CD4-positive, alpha-beta memory T cell (primary cell): ENCODE results near the gene BTBD18. TPM values are rescaled to one million over a fixed set of nuclear protein-coding genes. Genes with fewer than 3 reads are reported as not detected.

ENCODE experiments used
- CTCF ChIA-PET: fragments of 350-600 bp; sonication (Branson Sonifier 250); formaldehyde crosslinking; loops from one replicate; lab custom pipeline; 2021; ENCODE audit warnings: inconsistent platforms; ENCODE audit not compliant: partially characterized antibody; lab: Charles Lee
- POLR2A ChIA-PET: fragments of 350-600 bp; sonication (Branson Sonifier 250); formaldehyde crosslinking; loops from one replicate; lab custom pipeline; 2021; ENCODE audit not compliant: partially characterized antibody; lab: Charles Lee
- DNase-seq, 5 donors: peaks; one replicate each; pipeline versions ENCODE4 v3.0.0 to v3.0.0-alpha.2; 2020 to 2022; ENCODE audit warnings: mixed read lengths in 1 of 5
- H3K27ac ChIP-seq: one replicate; pipeline ENCODE4 v1.7.0; 2013; ENCODE audit warnings: low read depth, low read length
- H3K27me3 ChIP-seq: 2 replicates; pipeline ENCODE4 v1.7.0; 2013; ENCODE audit warnings: mild to moderate bottlenecking, low read length, moderate library complexity; ENCODE audit not compliant: insufficient read depth
- H3K36me3 ChIP-seq: 2 replicates; pipeline ENCODE4 v1.7.0; 2013; ENCODE audit warnings: mild to moderate bottlenecking, low read length, moderate library complexity; ENCODE audit not compliant: insufficient read depth
- H3K4me1 ChIP-seq: 2 replicates; pipeline ENCODE4 v1.7.0; 2013; ENCODE audit warnings: mild to moderate bottlenecking, low read length, moderate library complexity; ENCODE audit not compliant: insufficient read depth
- H3K4me3 ChIP-seq, 2 donors: one replicate each; pipeline ENCODE4 v1.7.0; 2013; ENCODE audit warnings: low read length in 2 of 2, mild to moderate bottlenecking in 1 of 2
- H3K9me3 ChIP-seq, 2 donors: one replicate each; pipeline ENCODE4 v1.7.0; 2013; ENCODE audit warnings: low read length in 2 of 2, control low read depth in 1 of 2; ENCODE audit not compliant: control insufficient read depth in 1 of 2
- H3K27ac Mint-ChIP-seq, 7 donors: one replicate each; pipeline ENCODE4 v1.8.0; 2020 to 2021; ENCODE audit warnings: mixed read lengths in 7 of 7, mild to moderate bottlenecking in 6 of 7, inconsistent platforms in 3 of 7, moderate library complexity in 3 of 7
- H3K27me3 Mint-ChIP-seq, 2 donors: one replicate each; pipeline ENCODE4 v1.8.0; 2020 to 2021; ENCODE audit warnings: mixed read lengths in 2 of 2
- H3K36me3 Mint-ChIP-seq, 2 donors: one replicate each; pipeline ENCODE4 v1.8.0; 2020 to 2021; ENCODE audit warnings: mixed read lengths in 2 of 2, inconsistent platforms in 1 of 2, mild to moderate bottlenecking in 1 of 2
- H3K4me1 Mint-ChIP-seq, 4 donors: one replicate each; pipeline ENCODE4 v1.8.0; 2020 to 2021; ENCODE audit warnings: mixed read lengths in 4 of 4, mild to moderate bottlenecking in 1 of 4
- H3K4me3 Mint-ChIP-seq, 8 donors: one replicate each; pipeline ENCODE4 v1.8.0; 2020 to 2021; ENCODE audit warnings: mixed read lengths in 8 of 8, mild to moderate bottlenecking in 7 of 8, moderate library complexity in 6 of 8, inconsistent platforms in 3 of 8
- H3K9me3 Mint-ChIP-seq, 8 donors: one replicate each; pipeline ENCODE4 v1.8.0; 2020 to 2021; ENCODE audit warnings: mixed read lengths in 8 of 8, mild to moderate bottlenecking in 5 of 8, inconsistent platforms in 3 of 8, moderate library complexity in 1 of 8
- intact Hi-C: fragments of 100-400 bp; cut with micrococcal nuclease; formaldehyde crosslinking; loops from one replicate; pipeline ENCODE4 v1.15.1; 2023
- polyA plus RNA-seq, 2 donors: library from polyadenylated mRNA; unstranded; fragments of 300-500 nt; fragmentation: Illumina TruSeq; gene quantifications; one replicate each; pipeline ENCODE4 v1.2.3, GENCODE V29; 2021
- total RNA-seq, 2 experiments: library from RNA; stranded (reverse); gene quantifications; one replicate each; pipeline ENCODE4 v1.2.3, GENCODE V29; 2021

The BTBD18 gene
- total and polyA plus RNA-seq, 4 experiments from 2014 or later = 0.34 to 0.44 TPM; not detected in 2

DNA sequence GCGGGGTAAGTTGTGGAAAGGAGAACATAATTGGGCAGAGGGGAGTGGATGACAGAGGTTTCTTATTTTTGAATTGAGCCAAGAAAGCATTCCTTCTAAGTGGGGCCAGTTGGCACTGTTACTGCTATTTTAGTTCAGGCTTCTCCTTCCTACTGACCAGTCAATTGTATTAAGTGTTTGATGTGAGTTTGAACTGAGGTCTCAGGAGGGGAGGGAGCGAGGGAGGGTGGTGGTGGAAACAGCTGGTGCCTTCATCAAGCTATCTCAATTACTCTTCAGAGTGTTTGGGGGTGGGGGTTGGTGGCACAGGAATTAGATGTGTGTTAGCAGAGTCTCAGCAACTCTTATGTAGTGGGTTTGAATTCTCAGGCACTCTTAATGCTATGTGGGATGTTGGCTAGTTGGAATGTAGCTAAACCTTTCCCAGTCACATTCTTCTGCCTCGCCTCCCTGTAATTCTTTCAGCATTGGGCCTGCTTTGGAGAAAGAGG, 24.5 kb upstream of the BTBD18 start:
- Mint-ChIP-seq H3K4me3 (no peak overlapping the region), H3K36me3 (peaks cover 0 to 5% of the 10 kb centered on the region in 2 donors), H3K27me3 (no peaks in the 10 kb centered on the region), H3K4me1 (peaks cover 0 to 14% (median 4%) of the 10 kb centered on the region in 4 donors), H3K9me3 (peaks cover 0 to 1% (median 0%) of the 10 kb centered on the region in 8 donors), H3K27ac (no peak overlapping the region)
- Histone ChIP-seq H3K4me1 (no peaks in the 10 kb centered on the region), H3K36me3 (no peaks in the 10 kb centered on the region), H3K4me3 (no peak overlapping the region), H3K27me3 (no peaks in the 10 kb centered on the region), H3K9me3 (no peaks in the 10 kb centered on the region), H3K27ac (no peak overlapping the region)
- intact Hi-C loops = no loop called here
- CTCF ChIA-PET = interaction anchor here (0.9 to 1.8 kb wide), 2 partner anchors 25 to 282 kb away, joined by 4 to 8 read pairs; no protein-coding TSS in a partner anchor
- DNase-seq = no peak
- POLR2A ChIA-PET = no interaction called here

- no peaks in the 10 kb centered on the region for H3K9me3 ChIP-seq
- H3K36me3 ChIP-seq = no peaks in the 10 kb centered on the region
- H3K9me3 Mint-ChIP-seq = peaks cover 0 to 1% (median 0%) of the 10 kb centered on the region in 8 donors
- no peaks in the 10 kb centered on the region for H3K4me1 ChIP-seq
- intact Hi-C loops = no loop called here
- no peaks in the 10 kb centered on the region for H3K27me3 Mint-ChIP-seq
- H3K4me3 Mint-ChIP-seq = no peak overlapping the region
- peaks cover 0 to 14% (median 4%) of the 10 kb centered on the region in 4 donors for H3K4me1 Mint-ChIP-seq
- DNase-seq = no peak
- H3K27ac ChIP-seq = no peak overlapping the region
- ChIA-PET POLR2A (no interaction called here), CTCF (interaction anchor here (1.3 to 1.8 kb wide), 2 partner anchors 10 to 25 kb away, joined by 4 to 8 read pairs; no protein-coding TSS in a partner anchor)
- H3K36me3 Mint-ChIP-seq = peaks cover 0 to 5% of the 10 kb centered on the region in 2 donors
- H3K27ac Mint-ChIP-seq = no peak overlapping the region
- no peaks in the 10 kb centered on the region for H3K27me3 ChIP-seq
- no peak overlapping the region for H3K4me3 ChIP-seq
Observed at GRCh38 chr11:57775491-57775890, 23.9 kb upstream of the BTBD18 start.

DNA sequence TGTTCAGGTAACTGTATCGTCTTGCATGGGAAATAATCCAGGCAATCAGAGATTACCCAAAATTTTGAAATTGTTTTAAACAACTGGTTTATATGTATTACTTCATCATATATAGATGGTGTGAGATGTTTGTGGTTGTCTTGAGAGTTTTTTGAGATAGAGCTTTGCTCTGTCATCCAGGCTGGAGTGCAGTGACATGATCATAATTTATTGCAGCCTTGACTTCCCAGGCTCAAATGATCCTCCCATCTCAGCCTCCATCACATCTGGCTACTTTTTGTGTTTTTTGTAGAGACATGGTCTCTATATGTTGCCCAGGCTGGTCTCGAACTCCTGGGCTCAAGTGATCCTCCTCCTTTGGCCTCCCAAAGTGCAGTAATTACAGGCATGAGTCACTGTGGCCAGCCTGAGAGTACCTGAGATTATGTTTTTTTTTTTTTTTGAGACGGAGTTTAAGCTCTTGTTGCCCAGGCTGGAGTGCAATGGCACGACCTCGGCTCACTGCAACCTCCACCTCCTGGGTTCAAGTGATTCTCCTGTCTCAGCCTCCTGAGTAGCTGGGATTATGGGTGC, 21.5 kb upstream of the BTBD18 start:
- no peak overlapping the region for H3K4me3 ChIP-seq
- H3K9me3 Mint-ChIP-seq = peaks cover 0 to 1% (median 0%) of the 10 kb centered on the region in 8 donors
- H3K27me3 Mint-ChIP-seq = no peaks in the 10 kb centered on the region
- peaks cover 0 to 5% of the 10 kb centered on the region in 2 donors for H3K36me3 Mint-ChIP-seq
- no peak overlapping the region for H3K27ac Mint-ChIP-seq
- H3K27me3 ChIP-seq = no peaks in the 10 kb centered on the region
- peaks cover 0 to 14% (median 4%) of the 10 kb centered on the region in 4 donors for H3K4me1 Mint-ChIP-seq
- POLR2A ChIA-PET = no interaction called here
- H3K4me3 Mint-ChIP-seq = no peak overlapping the region
- no peaks in the 10 kb centered on the region for H3K9me3 ChIP-seq
- DNase-seq = no peak
- CTCF ChIA-PET = interaction anchor here (0.7 kb wide), 1 partner anchor 173 kb away, joined by 4 read pairs; no protein-coding TSS in a partner anchor
- H3K27ac ChIP-seq = no peak overlapping the region
- intact Hi-C loops = no loop called here
- no peaks in the 10 kb centered on the region for H3K36me3 ChIP-seq
- no peaks in the 10 kb centered on the region for H3K4me1 ChIP-seq

- Histone ChIP-seq H3K27ac (no peak overlapping the region), H3K4me3 (no peak overlapping the region), H3K27me3 (no peaks in the 10 kb centered on the region), H3K36me3 (no peaks in the 10 kb centered on the region), H3K4me1 (no peaks in the 10 kb centered on the region), H3K9me3 (no peaks in the 10 kb centered on the region)
- Mint-ChIP-seq H3K36me3 (peaks cover 0 to 5% of the 10 kb centered on the region in 2 donors), H3K4me3 (no peak overlapping the region), H3K9me3 (peaks cover 0 to 1% (median 0%) of the 10 kb centered on the region in 8 donors), H3K27me3 (no peaks in the 10 kb centered on the region), H3K27ac (peak overlapping the region in 2 of 7 donors; percentile 37 to 53), H3K4me1 (peaks cover 0 to 14% (median 4%) of the 10 kb centered on the region in 4 donors)
- ChIA-PET POLR2A (no interaction called here), CTCF (interaction anchor here (0.7 kb wide), 1 partner anchor 173 kb away, joined by 4 read pairs; no protein-coding TSS in a partner anchor)
- intact Hi-C loops = no loop called here
- DNase-seq = no peak
Observed at GRCh38 chr11:57772562-57772961, 20.9 kb upstream of the BTBD18 start.

- no peaks in the 10 kb centered on the region for H3K27me3 ChIP-seq
- intact Hi-C loops = no loop called here
- Mint-ChIP-seq H3K4me1 (peaks cover 0 to 14% (median 4%) of the 10 kb centered on the region in 4 donors), H3K27me3 (no peaks in the 10 kb centered on the region), H3K9me3 (peaks cover 0 to 1% (median 0%) of the 10 kb centered on the region in 8 donors), H3K36me3 (peaks cover 0 to 4% of the 10 kb centered on the region in 2 donors), H3K4me3 (no peak overlapping the region), H3K27ac (no peak overlapping the region)
- DNase-seq = no peak
- H3K36me3 ChIP-seq = no peaks in the 10 kb centered on the region
- H3K9me3 ChIP-seq = no peaks in the 10 kb centered on the region
- H3K4me1 ChIP-seq = no peaks in the 10 kb centered on the region
- no peak overlapping the region for H3K27ac ChIP-seq
- ChIA-PET POLR2A (no interaction called here), CTCF (interaction anchor here (2.0 kb wide), 1 partner anchor 29 kb away, joined by 8 read pairs; no protein-coding TSS in a partner anchor)
- H3K4me3 ChIP-seq = no peak overlapping the region
Observed at GRCh38 chr11:57771365-57771764, 19.7 kb upstream of the BTBD18 start.

DNA sequence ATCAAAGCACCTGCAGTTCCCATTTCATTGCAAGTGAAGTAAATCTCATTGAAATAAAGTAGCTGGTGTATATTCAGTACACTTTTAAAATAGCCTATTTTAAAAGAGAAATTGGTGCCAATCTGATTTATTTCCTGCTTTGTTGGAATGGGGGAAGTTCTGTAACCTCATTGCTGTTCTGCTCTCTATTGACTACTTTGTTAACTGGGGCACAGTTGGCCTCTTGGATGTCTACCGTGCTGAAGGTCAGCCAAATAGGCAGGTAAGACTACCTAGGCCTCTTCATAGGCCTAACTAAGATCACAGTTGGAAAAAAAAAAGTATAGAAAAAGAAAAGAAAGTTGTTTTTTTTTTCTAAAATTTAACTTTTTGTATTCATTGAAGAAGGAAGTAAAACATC, 19.2 kb upstream of the BTBD18 start:
- Histone ChIP-seq H3K4me1 (no peaks in the 10 kb centered on the region), H3K36me3 (no peaks in the 10 kb centered on the region), H3K4me3 (no peak overlapping the region), H3K9me3 (no peaks in the 10 kb centered on the region), H3K27me3 (no peaks in the 10 kb centered on the region), H3K27ac (no peak overlapping the region)
- Mint-ChIP-seq H3K4me1 (peaks cover 0 to 14% (median 3%) of the 10 kb centered on the region in 4 donors), H3K4me3 (no peak overlapping the region), H3K27me3 (no peaks in the 10 kb centered on the region), H3K36me3 (peaks cover 0 to 3% of the 10 kb centered on the region in 2 donors), H3K27ac (peak overlapping the region in 1 of 7 donors; percentile 57), H3K9me3 (peaks cover 0 to 1% (median 0%) of the 10 kb centered on the region in 8 donors)
- no peak for DNase-seq
- ChIA-PET CTCF (interaction anchor here (2.0 kb wide), 1 partner anchor 30 kb away, joined by 8 read pairs; no protein-coding TSS in a partner anchor), POLR2A (no interaction called here)
- intact Hi-C loops = no loop called here

DNA sequence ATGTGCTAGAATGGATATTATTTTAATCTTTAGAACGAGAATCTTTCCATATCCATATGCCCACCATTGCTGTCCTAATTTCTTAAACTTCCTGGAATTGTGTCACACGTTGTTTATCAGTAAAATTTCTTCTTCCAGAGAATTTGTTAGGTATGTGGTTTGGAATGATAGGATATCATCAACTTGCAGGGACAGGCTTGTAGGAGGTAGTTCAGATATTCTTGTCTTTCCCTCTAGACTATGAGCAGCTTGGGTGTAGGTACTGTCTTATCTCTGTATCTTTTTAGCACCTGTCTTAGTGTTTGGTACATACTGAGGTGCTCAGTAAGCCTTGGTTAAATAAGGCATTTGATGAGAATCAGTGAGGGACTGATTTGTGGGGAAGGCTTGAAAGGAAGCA, 13.4 kb upstream of the BTBD18 start:
- Histone ChIP-seq H3K36me3 (no peaks in the 10 kb centered on the region), H3K4me3 (no peak overlapping the region), H3K9me3 (no peaks in the 10 kb centered on the region), H3K27ac (no peak overlapping the region), H3K27me3 (no peaks in the 10 kb centered on the region), H3K4me1 (no peaks in the 10 kb centered on the region)
- ChIA-PET CTCF (interaction anchor here (1.3 to 1.4 kb wide), 3 partner anchors 10 to 36 kb away, joined by 3 to 5 read pairs (median 4); no protein-coding TSS in a partner anchor), POLR2A (interaction anchor here (1.3 kb wide), 1 partner anchor 17 kb away, joined by 4 read pairs; no protein-coding TSS in a partner anchor)
- Mint-ChIP-seq H3K36me3 (peaks cover 0 to 3% of the 10 kb centered on the region in 2 donors), H3K9me3 (no peaks in the 10 kb centered on the region), H3K4me1 (peaks cover 0 to 5% (median under 1%) of the 10 kb centered on the region in 4 donors), H3K4me3 (no peak overlapping the region), H3K27ac (peak overlapping the region in 1 of 7 donors; percentile 21), H3K27me3 (peaks cover 0 to 1% of the 10 kb centered on the region in 2 donors)
- no peak for DNase-seq
- intact Hi-C loops = no loop called here
